GM13977 (cell line): ENCODE data around the gene PTS.

Source experiments
- DNase-seq: peaks from one replicate; pipeline ENCODE4 v3.0.0; 2012; ENCODE audit warnings: low spot score
- CTCF ChIP-seq: IDR thresholded peaks from 2 replicates; pipeline ENCODE4 v1.5.1; 2012; ENCODE audit warnings: mild to moderate bottlenecking, control low read depth; ENCODE audit not compliant: insufficient read depth; ENCODE audit errors: extremely low read depth, missing control alignments
- in situ Hi-C: fragments of 300-500 bp; cut with MboI; formaldehyde crosslinking; loops from one replicate; pipeline ENCODE4 v1.12.0; 2022; ENCODE audit warnings: low sequenced_read_pairs, low pct_unique_long_range_greater_than_20kb, mixed read lengths, inconsistent platforms; ENCODE audit not compliant: unreplicated experiment

PTS gene

DNA sequence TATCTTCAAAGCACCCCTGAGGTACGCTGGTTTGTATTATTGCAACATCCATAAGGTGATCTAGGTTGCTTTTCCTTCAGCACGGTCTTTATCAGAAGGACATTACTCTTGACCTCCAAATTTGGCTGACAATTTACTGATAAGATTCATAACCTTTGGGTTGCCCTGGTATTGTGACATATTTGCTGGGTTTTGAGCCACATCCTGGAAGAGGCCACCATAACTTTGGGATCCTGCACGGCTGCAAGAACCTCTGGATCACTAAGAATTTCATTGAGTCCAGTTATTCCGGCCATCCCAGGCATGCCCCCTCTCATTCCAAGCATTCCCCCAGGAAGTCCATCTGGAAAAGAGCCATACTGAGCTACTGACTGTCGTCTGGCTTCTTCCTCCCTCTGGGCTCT, 41.0 kb downstream of the PTS start:
- in situ Hi-C loops = no loop called here
- no peak for DNase-seq
- no peak for TF ChIP-seq CTCF

DNA sequence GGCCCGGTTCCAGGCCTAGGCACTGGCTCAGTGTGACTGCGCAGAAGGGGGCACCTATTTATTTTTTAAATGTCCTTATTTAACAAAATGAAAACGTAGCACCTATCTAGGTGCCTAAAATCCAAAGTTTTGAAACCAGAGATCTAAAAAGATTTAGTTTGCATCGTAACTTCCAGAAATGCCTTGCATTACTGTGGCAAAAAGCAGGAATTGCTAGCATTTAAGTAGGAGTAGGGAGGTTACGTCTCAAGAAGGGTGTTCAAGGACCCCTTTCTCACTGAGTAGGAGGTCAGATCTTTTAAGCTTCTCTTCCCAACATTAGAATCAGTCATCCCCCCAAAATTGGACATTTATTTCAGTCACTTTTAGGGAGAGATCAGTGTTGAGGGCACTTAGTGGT, 42.2 kb downstream of the PTS start:
- no peak for DNase-seq
- in situ Hi-C loops = no loop called here

DNA sequence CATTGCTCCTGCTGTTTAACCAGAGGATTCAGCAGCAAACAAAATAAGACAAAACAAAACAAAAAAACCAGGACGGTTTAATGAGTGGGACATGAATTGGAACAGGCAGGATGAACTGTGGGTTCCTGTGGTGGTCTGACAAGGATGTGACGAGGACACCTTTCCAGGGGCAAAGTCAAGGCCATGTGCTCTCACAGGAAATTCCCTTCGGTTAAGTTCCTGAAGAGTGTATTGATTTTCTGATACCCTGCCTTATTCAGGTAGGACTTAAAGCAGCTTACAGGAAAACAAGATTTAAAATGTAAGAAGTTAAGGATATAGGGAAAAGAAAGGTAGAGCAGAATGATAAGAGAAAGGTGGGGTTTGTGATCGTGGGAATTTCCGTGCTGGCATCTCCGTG, 42.9 kb downstream of the PTS start:
- TF ChIP-seq CTCF = no peak
- no peak for DNase-seq
- in situ Hi-C loops = no loop called here

More for the DNA sequence above, 42.2 kb downstream of the PTS start:
- TF ChIP-seq CTCF = no peak

GRCh38 chr11:112270551-112271180, 44.4 kb downstream of the PTS start:
- in situ Hi-C loops = loop anchor here (10.0 kb wide), 1 partner anchor 46 kb away; the partner anchor contains the start of gene PTS
- TF ChIP-seq CTCF = no peak
- DNase-seq = no peak

- DNase-seq = no peak
- TF ChIP-seq CTCF = no peak
- in situ Hi-C loops = loop anchor here (10.0 kb wide), 1 partner anchor 46 kb away; the partner anchor contains the start of gene PTS
Observed at GRCh38 chr11:112271242-112271641, 45.0 kb downstream of the PTS start.

GRCh38 chr11:112273066-112273465, 46.8 kb downstream of the PTS start:
- in situ Hi-C loops = loop anchor here (10.0 kb wide), 1 partner anchor 48 kb away; the partner anchor contains the start of gene PTS
- DNase-seq = no peak
- no peak for TF ChIP-seq CTCF
